SU-DHL-6 (cell line): Measurements from ENCODE around the gene TNIP1.

Source experiments
- EZH2phosphoT487 ChIP-seq: fragments of 200-600 bp; sonication (generic), shearing (Covaris generic); conservative IDR thresholded peaks from 2 replicates; pipeline ENCODE4 v1.6.1; 2018; ENCODE audit warnings: mild to moderate bottlenecking, antibody characterized with exemption, low read length, moderate library complexity, mixed read lengths
- TF ChIP-seq, protein P1 (sequence below): fragments of 200-600 bp; sonication (generic); IDR thresholded peaks from one replicate; pipeline ENCODE4 v1.5.1; 2017; ENCODE audit warnings: antibody characterized with exemption, mild to moderate bottlenecking, low read length, moderate library complexity; ENCODE audit not compliant: insufficient read depth, poor library complexity, severe bottlenecking

DNA sequence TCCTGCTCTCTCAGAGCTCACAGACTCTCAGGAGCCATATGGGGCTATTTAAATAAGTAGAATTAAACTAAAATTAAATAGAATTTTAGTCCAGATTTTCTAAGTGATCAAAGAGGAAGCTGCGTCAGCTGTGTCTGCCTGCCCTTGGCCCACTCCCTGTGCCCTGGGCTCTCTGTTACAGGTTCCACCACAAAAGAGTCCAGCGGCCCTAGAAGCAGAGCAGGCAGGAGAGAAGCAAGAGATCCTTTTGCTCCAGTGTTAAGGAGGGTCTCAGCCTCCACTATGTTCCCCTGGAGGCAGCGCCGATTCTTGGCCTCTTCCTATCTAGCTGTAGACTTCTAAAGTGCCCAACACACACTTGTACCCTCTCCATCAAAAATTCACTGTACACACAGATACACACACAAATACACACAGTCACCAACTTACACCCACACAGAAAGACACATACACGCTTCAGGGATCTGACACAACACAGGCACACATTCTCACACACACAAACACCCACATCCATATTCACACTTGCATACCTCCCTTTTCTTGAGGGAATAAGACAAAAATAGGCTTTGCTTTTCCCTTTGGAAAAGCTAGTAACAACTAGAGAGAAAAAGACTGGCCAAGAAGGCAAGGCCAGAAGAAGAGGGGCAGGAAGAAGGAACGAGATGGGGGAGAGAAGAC lies 5.5 kb upstream of the TNIP1 start:
- TF ChIP-seq, protein P1, sequence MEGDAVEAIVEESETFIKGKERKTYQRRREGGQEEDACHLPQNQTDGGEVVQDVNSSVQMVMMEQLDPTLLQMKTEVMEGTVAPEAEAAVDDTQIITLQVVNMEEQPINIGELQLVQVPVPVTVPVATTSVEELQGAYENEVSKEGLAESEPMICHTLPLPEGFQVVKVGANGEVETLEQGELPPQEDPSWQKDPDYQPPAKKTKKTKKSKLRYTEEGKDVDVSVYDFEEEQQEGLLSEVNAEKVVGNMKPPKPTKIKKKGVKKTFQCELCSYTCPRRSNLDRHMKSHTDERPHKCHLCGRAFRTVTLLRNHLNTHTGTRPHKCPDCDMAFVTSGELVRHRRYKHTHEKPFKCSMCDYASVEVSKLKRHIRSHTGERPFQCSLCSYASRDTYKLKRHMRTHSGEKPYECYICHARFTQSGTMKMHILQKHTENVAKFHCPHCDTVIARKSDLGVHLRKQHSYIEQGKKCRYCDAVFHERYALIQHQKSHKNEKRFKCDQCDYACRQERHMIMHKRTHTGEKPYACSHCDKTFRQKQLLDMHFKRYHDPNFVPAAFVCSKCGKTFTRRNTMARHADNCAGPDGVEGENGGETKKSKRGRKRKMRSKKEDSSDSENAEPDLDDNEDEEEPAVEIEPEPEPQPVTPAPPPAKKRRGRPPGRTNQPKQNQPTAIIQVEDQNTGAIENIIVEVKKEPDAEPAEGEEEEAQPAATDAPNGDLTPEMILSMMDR: no peak
- TF ChIP-seq EZH2phosphoT487: no peak
